ENCODE results near the gene GPR162. TPM values are rescaled to one million over a fixed set of nuclear protein-coding genes. Genes with fewer than 3 reads are reported as not detected.

GPR162 gene
- total RNA-seq, 1 experiment from 2014 or later: 2.4 TPM

DNA sequence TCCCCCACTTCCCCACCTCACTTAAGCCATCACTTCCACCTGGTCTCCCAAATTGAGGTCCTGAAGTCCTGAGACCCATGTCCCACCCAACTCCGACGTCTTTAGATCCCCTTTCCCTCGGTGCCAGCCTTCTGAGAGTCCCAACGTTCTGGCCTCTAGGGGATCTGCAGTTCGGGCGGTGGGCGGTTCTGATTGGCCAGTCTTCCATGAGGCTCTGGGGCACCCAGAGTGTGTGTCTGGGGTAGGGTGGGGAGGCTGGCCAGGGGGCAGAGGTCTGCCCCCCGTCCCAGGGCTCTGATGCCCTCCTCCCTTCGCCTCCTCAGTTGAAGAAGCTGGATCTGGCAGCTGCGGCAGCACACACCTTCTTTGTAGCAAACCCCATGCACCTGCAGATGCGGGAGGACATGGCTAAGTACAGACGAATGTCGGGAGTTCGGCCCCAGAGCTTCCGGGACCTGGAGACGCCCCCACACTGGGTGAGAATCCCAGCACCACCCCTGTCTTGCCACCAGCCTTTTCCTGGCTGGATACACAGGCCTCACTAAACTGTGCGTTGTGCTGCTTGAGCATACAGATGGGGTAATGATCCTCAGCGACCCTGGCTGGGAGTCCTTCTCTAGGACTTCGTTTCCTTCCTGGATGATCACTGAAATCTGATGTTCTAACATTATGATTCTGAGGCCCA, 8.1 kb downstream of the GPR162 start:
- Histone ChIP-seq H4K20me1 (ENCODE audit: insufficient read depth) (no peaks in the 10 kb centered on the region), H3K4me1 (replicated peaks; ENCODE audit: insufficient read depth) (no peaks in the 10 kb centered on the region), H3K4me3 (no peak overlapping the region), H3K9me2 (ENCODE audit: insufficient read depth) (no peaks in the 10 kb centered on the region), H3K27me3 (ENCODE audit: insufficient read depth, low read depth) (peaks cover 80% of the 10 kb centered on the region), H3K79me2 (ENCODE audit: low read depth) (no peaks in the 10 kb centered on the region), H3K36me3 (ENCODE audit: low read depth) (no peaks in the 10 kb centered on the region), H3F3A (ENCODE audit: insufficient read depth, low read depth) (no peaks in the 10 kb centered on the region; the same call in 1 of the 2 replicates), H2AFZ (no peak overlapping the region), H3K4me2 (peak overlapping the region; percentile 61; the same call in 1 of the 2 replicates), H3K9me3 (ENCODE audit: insufficient read depth, low read depth) (no peaks in the 10 kb centered on the region), H3K27ac (no peak overlapping the region)
- CTCF ChIA-PET: interaction anchor here (1.3 kb wide), 1 partner anchor 76 kb away, joined by 5 read pairs; no protein-coding TSS in a partner anchor
- POLR2A ChIA-PET (ENCODE audit: unreplicated experiment): interaction anchor here (0.7 kb wide), 1 partner anchor 44 kb away, joined by 4 read pairs; no protein-coding TSS in a partner anchor
- BruUV-seq (replicated peaks): no TSS peak
- TF ChIP-seq EZH2 (IDR thresholded peaks at IDR 0.05; ENCODE audit: low read depth): no peak; the same call in 1 of the 2 replicates
- TF ChIP-seq, protein P1, sequence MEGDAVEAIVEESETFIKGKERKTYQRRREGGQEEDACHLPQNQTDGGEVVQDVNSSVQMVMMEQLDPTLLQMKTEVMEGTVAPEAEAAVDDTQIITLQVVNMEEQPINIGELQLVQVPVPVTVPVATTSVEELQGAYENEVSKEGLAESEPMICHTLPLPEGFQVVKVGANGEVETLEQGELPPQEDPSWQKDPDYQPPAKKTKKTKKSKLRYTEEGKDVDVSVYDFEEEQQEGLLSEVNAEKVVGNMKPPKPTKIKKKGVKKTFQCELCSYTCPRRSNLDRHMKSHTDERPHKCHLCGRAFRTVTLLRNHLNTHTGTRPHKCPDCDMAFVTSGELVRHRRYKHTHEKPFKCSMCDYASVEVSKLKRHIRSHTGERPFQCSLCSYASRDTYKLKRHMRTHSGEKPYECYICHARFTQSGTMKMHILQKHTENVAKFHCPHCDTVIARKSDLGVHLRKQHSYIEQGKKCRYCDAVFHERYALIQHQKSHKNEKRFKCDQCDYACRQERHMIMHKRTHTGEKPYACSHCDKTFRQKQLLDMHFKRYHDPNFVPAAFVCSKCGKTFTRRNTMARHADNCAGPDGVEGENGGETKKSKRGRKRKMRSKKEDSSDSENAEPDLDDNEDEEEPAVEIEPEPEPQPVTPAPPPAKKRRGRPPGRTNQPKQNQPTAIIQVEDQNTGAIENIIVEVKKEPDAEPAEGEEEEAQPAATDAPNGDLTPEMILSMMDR (conservative IDR thresholded peaks at IDR 0.05): no peak
- intact Hi-C loops (cut with micrococcal nuclease; ENCODE audit: unreplicated experiment): loop anchor here (5.0 kb wide), 2 partner anchors 142 to 262 kb away; partner anchors contain the start of genes NOP2 and ZNF384
- no peak for DNase-seq

DNA sequence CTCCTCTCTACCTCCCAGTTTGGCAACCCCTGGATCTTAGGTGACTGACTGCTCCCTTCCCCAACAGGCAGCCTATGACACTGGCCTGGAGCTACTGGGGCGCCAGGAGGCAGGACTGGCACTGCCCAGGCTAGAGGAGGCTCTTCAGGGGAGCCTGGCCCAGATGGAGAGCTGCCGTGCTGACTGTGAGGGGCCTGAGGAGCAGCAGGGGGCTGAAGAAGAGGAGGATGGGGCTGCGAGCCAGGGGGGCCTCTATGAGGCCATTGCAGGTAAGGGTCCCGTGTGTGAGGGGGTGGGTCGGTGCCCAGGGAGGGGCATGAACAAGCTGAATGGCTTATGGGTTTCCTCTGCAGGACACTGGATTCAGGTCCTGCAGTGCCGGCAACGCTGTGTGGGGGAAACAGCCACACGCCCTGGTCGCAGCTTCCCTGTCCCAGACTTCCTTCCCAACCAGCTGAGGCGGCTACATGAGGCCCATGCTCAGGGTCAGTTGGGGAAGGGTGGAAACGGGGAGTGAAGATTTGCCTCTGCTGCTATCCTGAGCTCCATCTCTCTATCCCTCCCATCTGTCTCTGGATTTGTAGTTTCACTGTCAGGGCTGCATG, 8.8 kb downstream of the GPR162 start:
- TF ChIP-seq, protein P1 (conservative IDR thresholded peaks at IDR 0.05): no peak
- TF ChIP-seq EZH2 (IDR thresholded peaks at IDR 0.05; ENCODE audit: low read depth): no peak
- POLR2A ChIA-PET (ENCODE audit: unreplicated experiment): interaction anchor here (0.6 kb wide), 1 partner anchor 21 kb away, joined by 4 read pairs; the partner anchor contains the start of gene CDCA3
- no peaks in the 10 kb centered on the region for H4K20me1 ChIP-seq (ENCODE audit: insufficient read depth)
- intact Hi-C loops (cut with micrococcal nuclease; ENCODE audit: unreplicated experiment): no loop called here
- H3K4me2 ChIP-seq: no peak overlapping the region
- no peaks in the 10 kb centered on the region for H3K9me2 ChIP-seq (ENCODE audit: insufficient read depth)
- CTCF ChIA-PET: interaction anchor here (0.6 kb wide), 1 partner anchor 63 kb away, joined by 3 read pairs; no protein-coding TSS in a partner anchor
- no peak for DNase-seq
- no peak overlapping the region for H3K27ac ChIP-seq
- H3K27me3 ChIP-seq (ENCODE audit: insufficient read depth, low read depth): peaks cover 73% of the 10 kb centered on the region
- H2AFZ ChIP-seq: no peak overlapping the region
- H3K79me2 ChIP-seq (ENCODE audit: low read depth): no peaks in the 10 kb centered on the region
- H3K4me1 ChIP-seq (replicated peaks; ENCODE audit: insufficient read depth): no peaks in the 10 kb centered on the region
- no peaks in the 10 kb centered on the region for H3K36me3 ChIP-seq (ENCODE audit: low read depth)
- no peaks in the 10 kb centered on the region for H3K9me3 ChIP-seq (ENCODE audit: insufficient read depth, low read depth)
- no peaks in the 10 kb centered on the region for H3F3A ChIP-seq (ENCODE audit: insufficient read depth, low read depth)
- BruUV-seq (replicated peaks): no TSS peak
- H3K4me3 ChIP-seq: no peak overlapping the region

DNA sequence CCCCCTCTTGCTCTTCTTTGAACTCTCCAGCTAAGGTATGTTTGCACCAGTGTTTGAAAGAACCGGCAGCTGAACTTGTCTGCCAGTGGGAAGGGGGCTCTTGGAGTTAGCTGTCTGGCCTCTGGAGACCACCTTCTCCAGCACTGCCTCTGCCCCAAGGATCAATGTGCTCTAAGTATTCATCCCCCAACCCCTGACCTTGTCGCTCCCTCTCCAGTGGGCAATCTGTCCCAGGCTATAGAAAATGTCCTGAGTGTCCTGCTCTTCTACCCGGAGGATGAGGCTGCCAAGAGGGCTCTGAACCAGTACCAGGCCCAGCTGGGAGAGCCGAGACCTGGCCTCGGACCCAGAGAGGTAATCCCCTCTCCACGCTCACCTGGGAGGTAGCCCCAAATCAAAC, 9.4 kb downstream of the GPR162 start:
- ChIA-PET CTCF (interaction anchor here (0.6 to 0.7 kb wide), 2 partner anchors 64 to 299 kb away, joined by 3 to 7 read pairs; no protein-coding TSS in a partner anchor), POLR2A (ENCODE audit: unreplicated experiment) (interaction anchor here (0.6 kb wide), 1 partner anchor 20 kb away, joined by 4 read pairs; the partner anchor contains the start of gene CDCA3)
- no peaks in the 10 kb centered on the region for H3K9me2 ChIP-seq (ENCODE audit: insufficient read depth)
- no peak overlapping the region for H2AFZ ChIP-seq
- no peak overlapping the region for H3K27ac ChIP-seq
- no peaks in the 10 kb centered on the region for H3K36me3 ChIP-seq (ENCODE audit: low read depth)
- H3K4me1 ChIP-seq (replicated peaks; ENCODE audit: insufficient read depth): no peaks in the 10 kb centered on the region
- H3K4me3 ChIP-seq: no peak overlapping the region
- H3K4me2 ChIP-seq: no peak overlapping the region
- intact Hi-C loops (cut with micrococcal nuclease; ENCODE audit: unreplicated experiment): no loop called here
- TF ChIP-seq, protein P1 (conservative IDR thresholded peaks at IDR 0.05): no peak
- TF ChIP-seq EZH2 (IDR thresholded peaks at IDR 0.05; ENCODE audit: low read depth): no peak
- no peaks in the 10 kb centered on the region for H3F3A ChIP-seq (ENCODE audit: insufficient read depth, low read depth)
- DNase-seq: no peak
- no peaks in the 10 kb centered on the region for H3K79me2 ChIP-seq (ENCODE audit: low read depth)
- H3K9me3 ChIP-seq (ENCODE audit: insufficient read depth, low read depth): no peaks in the 10 kb centered on the region
- BruUV-seq (replicated peaks): no TSS peak
- no peaks in the 10 kb centered on the region for H4K20me1 ChIP-seq (ENCODE audit: insufficient read depth)
- H3K27me3 ChIP-seq (ENCODE audit: insufficient read depth, low read depth): peaks cover 69% of the 10 kb centered on the region

All from PC-9 (cell line).